Endothelial cell (in vitro differentiated cells): ENCODE results near the gene RRAS. TPM values are rescaled to one million over a fixed set of nuclear protein-coding genes. Genes with fewer than 3 reads are reported as not detected.
A peak's percentile ranks its signal among the peaks of the same experiment; 100 is the strongest.

Source experiments
- DNase-seq: peaks from one replicate; pipeline ENCODE4 v3.0.0; 2021; ENCODE audit warnings: low spot score
- H3K27ac Mint-ChIP-seq: one replicate; pipeline ENCODE4 v1.8.0; 2021; ENCODE audit warnings: mixed read lengths, inconsistent platforms; ENCODE audit not compliant: unreplicated experiment
- H3K27me3 Mint-ChIP-seq: one replicate; pipeline ENCODE4 v1.8.0; 2021; ENCODE audit warnings: mild to moderate bottlenecking, moderate library complexity, mixed read lengths, inconsistent platforms; ENCODE audit not compliant: unreplicated experiment
- H3K36me3 Mint-ChIP-seq: one replicate; pipeline ENCODE4 v1.8.0; 2021; ENCODE audit warnings: mild to moderate bottlenecking, low read depth, mixed read lengths, inconsistent platforms; ENCODE audit not compliant: unreplicated experiment
- H3K4me1 Mint-ChIP-seq: one replicate; pipeline ENCODE4 v1.8.0; 2021; ENCODE audit warnings: mild to moderate bottlenecking, mixed read lengths, inconsistent platforms; ENCODE audit not compliant: unreplicated experiment
- H3K4me3 Mint-ChIP-seq: one replicate; pipeline ENCODE4 v1.8.0; 2021; ENCODE audit warnings: mild to moderate bottlenecking, mixed read lengths, inconsistent platforms; ENCODE audit not compliant: unreplicated experiment
- H3K9me3 Mint-ChIP-seq: one replicate; pipeline ENCODE4 v1.8.0; 2021; ENCODE audit warnings: mixed read lengths, inconsistent platforms; ENCODE audit not compliant: unreplicated experiment
- CTCF ChIP-seq: fragments of 200-600 bp; sonication (generic); IDR thresholded peaks from one replicate; pipeline ENCODE4 v1.5.0; 2021; ENCODE audit warnings: antibody characterized with exemption; ENCODE audit not compliant: unreplicated experiment
- total RNA-seq: library from RNA; stranded (reverse); fragmentation: NEBNext Ultra II Directional; extraction: Animal tissue kit (Norgen Biotek cat#: 25700); gene quantifications from one replicate; pipeline ENCODE4 v1.2.1, GENCODE V29; 2021; ENCODE audit not compliant: unreplicated experiment

Gene RRAS
- total RNA-seq, 1 donor from 2014 or later = 23.9 TPM

GRCh38 chr19:49601482-49602038 is 38.4 kb downstream of the RRAS start:
- DNase-seq = no peak
- Mint-ChIP-seq H3K4me1 (no peaks in the 10 kb centered on the region), H3K36me3 (peaks cover 20% of the 10 kb centered on the region), H3K4me3 (no peak overlapping the region), H3K27ac (no peak overlapping the region), H3K9me3 (no peaks in the 10 kb centered on the region), H3K27me3 (peaks cover 10% of the 10 kb centered on the region)
- no peak for TF ChIP-seq CTCF

- DNase-seq = no peak
- TF ChIP-seq CTCF = no peak
- Mint-ChIP-seq H3K27ac (peak overlapping the region; percentile 61), H3K36me3 (peaks cover 20% of the 10 kb centered on the region), H3K4me1 (no peaks in the 10 kb centered on the region), H3K27me3 (peaks cover 10% of the 10 kb centered on the region), H3K9me3 (no peaks in the 10 kb centered on the region), H3K4me3 (no peak overlapping the region)
Measured at GRCh38 chr19:49599378-49600295, 40.3 kb downstream of the RRAS start.

GRCh38 chr19:49597703-49597974 is 42.3 kb downstream of the RRAS start:
- TF ChIP-seq CTCF = no peak
- Mint-ChIP-seq H3K36me3 (peaks cover 29% of the 10 kb centered on the region), H3K4me3 (no peak overlapping the region), H3K9me3 (no peaks in the 10 kb centered on the region), H3K27me3 (peaks cover 10% of the 10 kb centered on the region), H3K27ac (no peak overlapping the region), H3K4me1 (peaks cover 13% of the 10 kb centered on the region)
- no peak for DNase-seq

- Mint-ChIP-seq H3K27ac (no peak overlapping the region), H3K4me1 (peaks cover 18% of the 10 kb centered on the region), H3K27me3 (peaks cover 12% of the 10 kb centered on the region), H3K4me3 (no peak overlapping the region), H3K9me3 (no peaks in the 10 kb centered on the region), H3K36me3 (peaks cover 29% of the 10 kb centered on the region)
- no peak for DNase-seq
- TF ChIP-seq CTCF = no peak
Measured at GRCh38 chr19:49596954-49597702, 42.8 kb downstream of the RRAS start.
